Measurements from ENCODE around the gene WRAP73. TPM values are rescaled to one million over a fixed set of nuclear protein-coding genes. Genes with fewer than 3 reads are reported as not detected.

Gene WRAP73
- total RNA-seq, 2 donors from 2014 or later, result 22.1 to 24.9 TPM

DNA sequence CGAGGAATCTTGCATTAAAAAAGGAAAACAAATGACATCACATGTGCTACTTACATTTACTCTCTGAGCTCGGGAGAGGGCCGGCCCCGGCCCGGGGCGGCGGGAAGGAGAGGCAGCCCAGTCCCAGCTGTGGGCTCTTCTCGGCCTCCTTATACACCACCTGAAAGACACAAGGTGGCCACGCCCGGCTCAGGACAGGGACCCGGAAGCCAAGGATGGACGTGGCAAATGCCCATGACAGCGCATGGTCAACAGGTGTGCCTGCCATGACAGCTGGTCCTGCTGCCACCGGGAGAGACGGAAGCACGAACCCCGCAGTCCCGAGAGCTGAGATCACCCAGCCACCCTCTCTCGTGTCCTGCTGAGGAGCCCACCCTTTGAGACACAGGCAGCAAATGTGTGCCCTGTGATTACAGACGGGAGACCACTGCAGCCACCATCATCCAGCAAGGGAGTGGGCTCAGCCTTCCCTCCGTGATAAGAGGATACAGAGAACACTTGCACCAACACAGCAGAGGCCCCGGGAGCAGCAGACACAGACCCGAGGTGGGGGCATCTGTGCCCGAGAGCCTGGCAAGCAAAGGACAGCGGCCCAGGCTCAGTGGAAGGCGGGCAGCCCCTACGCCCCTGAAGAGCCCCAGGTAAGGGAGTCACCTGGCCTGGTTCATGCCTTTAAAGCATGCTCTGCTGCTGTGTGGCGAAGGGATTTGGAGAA, 16.4 kb downstream of the WRAP73 start:
- no peak for ATAC-seq (ENCODE audit: insufficient number of reproducible peaks, low FRiP score, low read depth)
- Histone ChIP-seq H3K4me1 (ENCODE audit: control insufficient read depth in 1 of 2, low read depth in 2 of 2) (no peaks in the 10 kb centered on the region), H3K27me3 (replicated peaks; ENCODE audit: insufficient read depth) (no peaks in the 10 kb centered on the region), H3K4me3 (no peak overlapping the region), H3K27ac (no peak overlapping the region), H3K9me3 (no peaks in the 10 kb centered on the region), H3K36me3 (peaks cover 75% of the 10 kb centered on the region)
- TF ChIP-seq, protein P1, sequence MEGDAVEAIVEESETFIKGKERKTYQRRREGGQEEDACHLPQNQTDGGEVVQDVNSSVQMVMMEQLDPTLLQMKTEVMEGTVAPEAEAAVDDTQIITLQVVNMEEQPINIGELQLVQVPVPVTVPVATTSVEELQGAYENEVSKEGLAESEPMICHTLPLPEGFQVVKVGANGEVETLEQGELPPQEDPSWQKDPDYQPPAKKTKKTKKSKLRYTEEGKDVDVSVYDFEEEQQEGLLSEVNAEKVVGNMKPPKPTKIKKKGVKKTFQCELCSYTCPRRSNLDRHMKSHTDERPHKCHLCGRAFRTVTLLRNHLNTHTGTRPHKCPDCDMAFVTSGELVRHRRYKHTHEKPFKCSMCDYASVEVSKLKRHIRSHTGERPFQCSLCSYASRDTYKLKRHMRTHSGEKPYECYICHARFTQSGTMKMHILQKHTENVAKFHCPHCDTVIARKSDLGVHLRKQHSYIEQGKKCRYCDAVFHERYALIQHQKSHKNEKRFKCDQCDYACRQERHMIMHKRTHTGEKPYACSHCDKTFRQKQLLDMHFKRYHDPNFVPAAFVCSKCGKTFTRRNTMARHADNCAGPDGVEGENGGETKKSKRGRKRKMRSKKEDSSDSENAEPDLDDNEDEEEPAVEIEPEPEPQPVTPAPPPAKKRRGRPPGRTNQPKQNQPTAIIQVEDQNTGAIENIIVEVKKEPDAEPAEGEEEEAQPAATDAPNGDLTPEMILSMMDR (IDR thresholded peaks at IDR 0.05), result no peak
- DNase-seq (ENCODE audit: low spot score), result no peak

DNA sequence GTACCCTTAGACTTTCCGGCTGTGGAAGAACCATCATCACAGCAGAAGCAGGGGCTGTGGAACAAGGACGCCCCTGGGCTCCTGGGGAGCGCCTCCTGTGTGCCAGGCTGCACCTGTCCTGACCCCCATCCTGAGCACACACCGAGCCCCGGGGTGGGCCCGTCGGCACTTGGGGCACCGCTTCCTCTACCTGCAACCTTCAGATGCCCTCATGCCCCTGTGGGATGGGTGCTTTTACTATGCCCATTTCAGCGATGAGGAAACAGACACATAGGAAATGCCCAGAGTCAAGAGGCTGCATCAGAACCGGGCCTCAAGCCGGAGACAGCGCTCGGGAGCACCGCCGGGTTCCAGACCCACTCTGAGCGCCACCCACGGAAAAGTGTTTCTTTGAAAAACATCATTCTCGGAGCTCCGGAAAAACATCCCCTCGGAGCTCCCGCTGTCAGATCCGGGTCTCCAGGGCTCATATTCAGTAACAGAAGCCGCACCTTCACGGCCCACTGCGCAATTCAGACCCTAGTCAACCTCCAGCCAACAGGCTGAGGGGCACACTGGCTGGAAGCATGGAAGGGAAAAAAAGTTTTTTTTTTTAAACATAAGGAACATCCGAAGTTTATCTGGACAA, 17.1 kb downstream of the WRAP73 start:
- H3K9me3 ChIP-seq, result no peaks in the 10 kb centered on the region
- no peak for DNase-seq (ENCODE audit: low spot score)
- no peak overlapping the region for H3K4me3 ChIP-seq
- H3K4me1 ChIP-seq (ENCODE audit: control insufficient read depth in 1 of 2, low read depth in 2 of 2), result no peaks in the 10 kb centered on the region
- TF ChIP-seq, protein P1 (IDR thresholded peaks at IDR 0.05), result no peak
- H3K27me3 ChIP-seq (replicated peaks; ENCODE audit: insufficient read depth), result no peaks in the 10 kb centered on the region
- no peak for ATAC-seq (ENCODE audit: insufficient number of reproducible peaks, low FRiP score, low read depth)
- H3K36me3 ChIP-seq, result peaks cover 75% of the 10 kb centered on the region
- no peak overlapping the region for H3K27ac ChIP-seq

GRCh38 chr1:3632298-3632697, 17.6 kb downstream of the WRAP73 start:
- H3K9me3 ChIP-seq, result no peaks in the 10 kb centered on the region
- H3K27ac ChIP-seq, result no peak overlapping the region
- no peaks in the 10 kb centered on the region for H3K4me1 ChIP-seq (ENCODE audit: control insufficient read depth in 1 of 2, low read depth in 2 of 2)
- TF ChIP-seq, protein P1 (IDR thresholded peaks at IDR 0.05), result no peak
- DNase-seq (ENCODE audit: low spot score) (no peak), ATAC-seq (ENCODE audit: insufficient number of reproducible peaks, low FRiP score, low read depth) (no peak)
- H3K4me3 ChIP-seq, result no peak overlapping the region
- peaks cover 73% of the 10 kb centered on the region for H3K36me3 ChIP-seq
- no peaks in the 10 kb centered on the region for H3K27me3 ChIP-seq (replicated peaks; ENCODE audit: insufficient read depth)

DNA sequence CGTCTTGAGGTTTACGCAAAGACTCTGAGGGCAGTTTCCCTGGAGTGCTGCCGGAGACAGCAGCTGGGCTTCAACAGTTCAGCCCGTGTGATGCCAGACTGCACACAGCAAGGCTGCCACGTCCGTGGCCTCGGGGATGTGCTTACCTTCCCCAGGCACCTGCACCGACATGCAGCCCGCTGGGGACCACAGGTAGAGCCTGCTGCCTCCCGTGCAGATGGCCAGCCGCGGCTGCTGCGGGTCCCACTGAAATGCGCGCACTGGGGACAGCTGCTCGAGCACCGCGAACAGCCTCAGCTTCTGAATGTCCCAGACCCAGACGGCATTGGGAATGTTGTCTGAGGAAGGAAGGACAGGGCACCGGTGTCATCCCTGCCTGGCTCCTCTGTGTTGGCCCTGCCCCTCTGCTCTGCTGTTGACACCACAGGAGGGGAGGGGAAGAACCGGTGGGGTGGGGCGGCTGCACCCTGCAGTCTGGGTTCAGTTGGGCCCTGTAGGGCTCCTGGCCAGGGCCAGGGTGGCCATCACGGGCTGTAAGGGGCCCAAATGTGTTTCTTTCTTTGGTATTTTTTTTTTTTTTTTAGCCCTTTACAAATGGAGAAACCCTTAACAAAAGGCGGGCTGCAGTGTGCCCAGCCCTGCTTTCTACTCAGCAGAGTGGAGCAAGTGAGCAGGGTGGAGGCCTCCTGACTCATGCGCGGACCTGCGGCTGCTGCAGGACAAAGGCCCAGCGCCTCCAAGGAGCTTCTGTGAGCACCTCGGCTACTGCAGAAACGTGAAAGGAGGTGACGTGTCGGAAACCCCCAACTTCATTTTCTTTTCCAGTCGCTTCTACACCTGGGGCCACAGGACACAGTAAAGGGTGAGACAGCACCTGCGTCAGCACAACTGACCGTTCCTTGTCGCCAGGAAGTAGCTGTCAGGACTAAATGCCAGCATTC, 18.3 kb downstream of the WRAP73 start:
- Histone ChIP-seq H3K4me3 (no peak overlapping the region), H3K4me1 (ENCODE audit: control insufficient read depth in 1 of 2, low read depth in 2 of 2) (no peaks in the 10 kb centered on the region), H3K27me3 (replicated peaks; ENCODE audit: insufficient read depth) (no peaks in the 10 kb centered on the region), H3K27ac (no peak overlapping the region), H3K9me3 (no peaks in the 10 kb centered on the region), H3K36me3 (peaks cover 66% of the 10 kb centered on the region)
- TF ChIP-seq, protein P1 (IDR thresholded peaks at IDR 0.05), result no peak
- no peak for ATAC-seq (ENCODE audit: insufficient number of reproducible peaks, low FRiP score, low read depth)
- no peak for DNase-seq (ENCODE audit: low spot score)

DNA sequence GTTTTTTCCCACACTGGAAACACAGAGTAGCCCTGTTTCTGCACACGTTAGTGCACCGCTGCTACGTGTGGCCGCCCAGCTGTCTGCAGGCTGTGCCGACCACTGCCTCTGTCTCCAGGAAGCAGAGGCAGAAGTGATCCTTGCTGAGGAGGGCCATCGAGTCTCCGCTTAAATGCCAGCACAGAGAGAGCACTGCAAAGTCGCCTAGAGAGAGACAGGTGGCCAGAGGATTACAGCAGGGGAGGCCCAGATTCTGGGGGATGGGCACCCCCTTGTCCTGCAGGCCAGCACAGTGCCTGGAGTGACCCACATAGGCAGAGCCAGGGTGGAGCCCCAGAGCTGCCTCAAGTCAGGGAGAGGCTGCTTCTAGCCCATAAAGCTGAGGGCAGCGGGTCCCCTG, 19.0 kb downstream of the WRAP73 start:
- DNase-seq (ENCODE audit: low spot score), result no peak
- H3K27ac ChIP-seq, result no peak overlapping the region
- no peaks in the 10 kb centered on the region for H3K9me3 ChIP-seq
- no peak overlapping the region for H3K4me3 ChIP-seq
- TF ChIP-seq, protein P1 (IDR thresholded peaks at IDR 0.05), result no peak
- H3K27me3 ChIP-seq (replicated peaks; ENCODE audit: insufficient read depth), result no peaks in the 10 kb centered on the region
- no peak for ATAC-seq (ENCODE audit: insufficient number of reproducible peaks, low FRiP score, low read depth)
- peaks cover under 1 to 1% of the 10 kb centered on the region in 2 donors for H3K4me1 ChIP-seq (ENCODE audit: control insufficient read depth in 1 of 2, low read depth in 2 of 2)
- peaks cover 59% of the 10 kb centered on the region for H3K36me3 ChIP-seq

All from thoracic aorta (tissue), 2 donors.